ENCODE results near the gene BUD31. TPM values are rescaled to one million over a fixed set of nuclear protein-coding genes. Genes with fewer than 3 reads are reported as not detected.

Gene BUD31
- total and polyA plus RNA-seq, 2 of the 8 experiments (the other 6 are each of a cell fraction or from before 2014, with no cell fraction given): 46.7 to 114 TPM

DNA sequence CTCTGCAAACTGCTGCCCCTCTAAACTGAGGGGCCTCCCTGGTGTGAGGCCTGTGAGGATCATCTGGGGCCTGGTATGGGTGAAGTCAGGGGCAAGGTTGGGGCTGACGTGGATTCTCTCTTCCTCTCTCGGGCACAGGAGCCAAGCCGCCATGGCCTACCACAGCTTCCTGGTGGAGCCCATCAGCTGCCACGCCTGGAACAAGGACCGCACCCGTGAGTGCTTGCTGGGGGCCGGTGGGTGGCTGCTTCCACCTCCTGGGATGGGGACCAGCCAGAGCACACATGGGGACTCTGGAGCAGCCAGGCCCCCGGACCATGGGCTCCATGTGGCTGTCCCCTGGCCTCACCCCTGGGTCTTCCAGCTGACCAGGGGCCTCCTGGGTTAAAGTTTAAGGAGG lies 23.2 kb upstream of the BUD31 start (continued):
- TF ChIP-seq, protein P1, sequence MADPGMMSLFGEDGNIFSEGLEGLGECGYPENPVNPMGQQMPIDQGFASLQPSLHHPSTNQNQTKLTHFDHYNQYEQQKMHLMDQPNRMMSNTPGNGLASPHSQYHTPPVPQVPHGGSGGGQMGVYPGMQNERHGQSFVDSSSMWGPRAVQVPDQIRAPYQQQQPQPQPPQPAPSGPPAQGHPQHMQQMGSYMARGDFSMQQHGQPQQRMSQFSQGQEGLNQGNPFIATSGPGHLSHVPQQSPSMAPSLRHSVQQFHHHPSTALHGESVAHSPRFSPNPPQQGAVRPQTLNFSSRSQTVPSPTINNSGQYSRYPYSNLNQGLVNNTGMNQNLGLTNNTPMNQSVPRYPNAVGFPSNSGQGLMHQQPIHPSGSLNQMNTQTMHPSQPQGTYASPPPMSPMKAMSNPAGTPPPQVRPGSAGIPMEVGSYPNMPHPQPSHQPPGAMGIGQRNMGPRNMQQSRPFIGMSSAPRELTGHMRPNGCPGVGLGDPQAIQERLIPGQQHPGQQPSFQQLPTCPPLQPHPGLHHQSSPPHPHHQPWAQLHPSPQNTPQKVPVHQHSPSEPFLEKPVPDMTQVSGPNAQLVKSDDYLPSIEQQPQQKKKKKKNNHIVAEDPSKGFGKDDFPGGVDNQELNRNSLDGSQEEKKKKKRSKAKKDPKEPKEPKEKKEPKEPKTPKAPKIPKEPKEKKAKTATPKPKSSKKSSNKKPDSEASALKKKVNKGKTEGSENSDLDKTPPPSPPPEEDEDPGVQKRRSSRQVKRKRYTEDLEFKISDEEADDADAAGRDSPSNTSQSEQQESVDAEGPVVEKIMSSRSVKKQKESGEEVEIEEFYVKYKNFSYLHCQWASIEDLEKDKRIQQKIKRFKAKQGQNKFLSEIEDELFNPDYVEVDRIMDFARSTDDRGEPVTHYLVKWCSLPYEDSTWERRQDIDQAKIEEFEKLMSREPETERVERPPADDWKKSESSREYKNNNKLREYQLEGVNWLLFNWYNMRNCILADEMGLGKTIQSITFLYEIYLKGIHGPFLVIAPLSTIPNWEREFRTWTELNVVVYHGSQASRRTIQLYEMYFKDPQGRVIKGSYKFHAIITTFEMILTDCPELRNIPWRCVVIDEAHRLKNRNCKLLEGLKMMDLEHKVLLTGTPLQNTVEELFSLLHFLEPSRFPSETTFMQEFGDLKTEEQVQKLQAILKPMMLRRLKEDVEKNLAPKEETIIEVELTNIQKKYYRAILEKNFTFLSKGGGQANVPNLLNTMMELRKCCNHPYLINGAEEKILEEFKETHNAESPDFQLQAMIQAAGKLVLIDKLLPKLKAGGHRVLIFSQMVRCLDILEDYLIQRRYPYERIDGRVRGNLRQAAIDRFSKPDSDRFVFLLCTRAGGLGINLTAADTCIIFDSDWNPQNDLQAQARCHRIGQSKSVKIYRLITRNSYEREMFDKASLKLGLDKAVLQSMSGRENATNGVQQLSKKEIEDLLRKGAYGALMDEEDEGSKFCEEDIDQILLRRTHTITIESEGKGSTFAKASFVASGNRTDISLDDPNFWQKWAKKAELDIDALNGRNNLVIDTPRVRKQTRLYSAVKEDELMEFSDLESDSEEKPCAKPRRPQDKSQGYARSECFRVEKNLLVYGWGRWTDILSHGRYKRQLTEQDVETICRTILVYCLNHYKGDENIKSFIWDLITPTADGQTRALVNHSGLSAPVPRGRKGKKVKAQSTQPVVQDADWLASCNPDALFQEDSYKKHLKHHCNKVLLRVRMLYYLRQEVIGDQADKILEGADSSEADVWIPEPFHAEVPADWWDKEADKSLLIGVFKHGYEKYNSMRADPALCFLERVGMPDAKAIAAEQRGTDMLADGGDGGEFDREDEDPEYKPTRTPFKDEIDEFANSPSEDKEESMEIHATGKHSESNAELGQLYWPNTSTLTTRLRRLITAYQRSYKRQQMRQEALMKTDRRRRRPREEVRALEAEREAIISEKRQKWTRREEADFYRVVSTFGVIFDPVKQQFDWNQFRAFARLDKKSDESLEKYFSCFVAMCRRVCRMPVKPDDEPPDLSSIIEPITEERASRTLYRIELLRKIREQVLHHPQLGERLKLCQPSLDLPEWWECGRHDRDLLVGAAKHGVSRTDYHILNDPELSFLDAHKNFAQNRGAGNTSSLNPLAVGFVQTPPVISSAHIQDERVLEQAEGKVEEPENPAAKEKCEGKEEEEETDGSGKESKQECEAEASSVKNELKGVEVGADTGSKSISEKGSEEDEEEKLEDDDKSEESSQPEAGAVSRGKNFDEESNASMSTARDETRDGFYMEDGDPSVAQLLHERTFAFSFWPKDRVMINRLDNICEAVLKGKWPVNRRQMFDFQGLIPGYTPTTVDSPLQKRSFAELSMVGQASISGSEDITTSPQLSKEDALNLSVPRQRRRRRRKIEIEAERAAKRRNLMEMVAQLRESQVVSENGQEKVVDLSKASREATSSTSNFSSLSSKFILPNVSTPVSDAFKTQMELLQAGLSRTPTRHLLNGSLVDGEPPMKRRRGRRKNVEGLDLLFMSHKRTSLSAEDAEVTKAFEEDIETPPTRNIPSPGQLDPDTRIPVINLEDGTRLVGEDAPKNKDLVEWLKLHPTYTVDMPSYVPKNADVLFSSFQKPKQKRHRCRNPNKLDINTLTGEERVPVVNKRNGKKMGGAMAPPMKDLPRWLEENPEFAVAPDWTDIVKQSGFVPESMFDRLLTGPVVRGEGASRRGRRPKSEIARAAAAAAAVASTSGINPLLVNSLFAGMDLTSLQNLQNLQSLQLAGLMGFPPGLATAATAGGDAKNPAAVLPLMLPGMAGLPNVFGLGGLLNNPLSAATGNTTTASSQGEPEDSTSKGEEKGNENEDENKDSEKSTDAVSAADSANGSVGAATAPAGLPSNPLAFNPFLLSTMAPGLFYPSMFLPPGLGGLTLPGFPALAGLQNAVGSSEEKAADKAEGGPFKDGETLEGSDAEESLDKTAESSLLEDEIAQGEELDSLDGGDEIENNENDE (IDR thresholded peaks at IDR 0.05; ENCODE audit: insufficient replicate concordance, low read length): no peak
- no peak for TF ChIP-seq BRCA1 (IDR thresholded peaks at IDR 0.05; ENCODE audit: low read depth, low read length)
- no peak for TF ChIP-seq SP2 (IDR thresholded peaks at IDR 0.05; ENCODE audit: low read length)
- TF ChIP-seq HDAC6 (IDR thresholded peaks at IDR 0.05; ENCODE audit: low read depth, low read length): no peak
- no peak for TF ChIP-seq POU5F1 (IDR thresholded peaks at IDR 0.05; ENCODE audit: low read depth, low read length)
- no peak for TF ChIP-seq RAD21 (IDR thresholded peaks at IDR 0.05 in 1 of 2, conservative IDR thresholded peaks at IDR 0.05 in 1 of 2; ENCODE audit: low read depth in 2 of 2, low read length in 2 of 2)
- TF ChIP-seq SIX5 (IDR thresholded peaks at IDR 0.05; ENCODE audit: low read depth, low read length): no peak
- no peak for TF ChIP-seq HDAC2 (IDR thresholded peaks at IDR 0.05; ENCODE audit: borderline replicate concordance in 1 of 2, low read depth in 2 of 2, low read length in 2 of 2)
- TF ChIP-seq KDM1A (IDR thresholded peaks at IDR 0.05; ENCODE audit: borderline replicate concordance, low read length): no peak
